ENCODE results near the gene SNRNP40.
"Not testable (repeated sequence)": the region's sequence is repeated elsewhere in the genome, so short reads cannot be mapped to it uniquely, and the experiment has no call there.

Gene SNRNP40

DNA sequence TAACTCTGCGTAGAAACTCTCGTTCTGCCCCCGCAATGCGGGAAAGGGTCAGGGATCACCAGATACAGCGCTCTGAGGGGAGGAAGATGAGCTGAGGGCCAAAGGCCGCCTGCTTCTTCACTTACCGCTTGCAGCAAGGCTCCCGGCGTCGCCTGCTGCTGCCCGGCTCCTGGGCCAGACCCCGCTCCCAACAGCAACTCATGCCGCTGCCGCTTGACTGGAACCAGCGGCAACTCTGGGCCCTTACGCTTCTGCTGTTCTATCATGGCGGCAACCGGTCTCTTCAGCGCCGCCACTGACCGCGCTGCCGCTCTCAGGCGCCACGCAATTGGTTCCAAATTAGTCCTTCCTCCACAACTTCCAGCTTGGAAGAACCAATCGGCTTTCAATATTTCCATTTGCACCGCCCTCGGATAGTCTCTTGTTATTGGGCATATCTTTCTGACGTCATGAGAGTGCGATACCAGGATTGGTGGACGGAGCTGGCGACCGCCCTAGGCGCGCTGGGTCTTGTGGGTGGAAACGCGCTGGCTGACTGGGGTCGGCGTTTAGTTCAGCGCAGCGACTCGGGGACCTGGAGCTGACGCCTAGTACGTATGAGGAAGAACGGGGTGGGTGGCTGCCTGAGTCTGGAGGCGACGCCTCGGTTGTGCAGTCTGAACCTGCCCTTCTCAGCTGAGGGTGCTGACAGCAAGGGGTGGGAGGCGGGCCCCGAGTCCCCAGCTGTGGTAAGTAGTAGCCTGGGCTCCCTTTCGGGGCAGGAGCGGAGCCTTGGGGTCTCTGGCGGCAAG lies at the start of gene SNRNP40, which contains the start of gene ZCCHC17:
Gene SNRNP40, minus strand, starts transcription at position 303 of the 791 bp plus-strand sequence. Its CDS starts 37 bp downstream, at position 266.
Gene ZCCHC17, plus strand, starts transcription at position 547 of the 791 bp plus-strand sequence. CDS start 13,067 bp downstream, outside the sequence.
- peak; percentile 92 to 98 (median 96) for DNase-seq

- DNase-seq = no peak
These were observed 49.0 kb upstream of the SNRNP40 start for GRCh38 chr1:31345635-31346034.

GRCh38 chr1:31344503-31344902 lies 47.9 kb upstream of the SNRNP40 start:
- DNase-seq = no peak

DNA sequence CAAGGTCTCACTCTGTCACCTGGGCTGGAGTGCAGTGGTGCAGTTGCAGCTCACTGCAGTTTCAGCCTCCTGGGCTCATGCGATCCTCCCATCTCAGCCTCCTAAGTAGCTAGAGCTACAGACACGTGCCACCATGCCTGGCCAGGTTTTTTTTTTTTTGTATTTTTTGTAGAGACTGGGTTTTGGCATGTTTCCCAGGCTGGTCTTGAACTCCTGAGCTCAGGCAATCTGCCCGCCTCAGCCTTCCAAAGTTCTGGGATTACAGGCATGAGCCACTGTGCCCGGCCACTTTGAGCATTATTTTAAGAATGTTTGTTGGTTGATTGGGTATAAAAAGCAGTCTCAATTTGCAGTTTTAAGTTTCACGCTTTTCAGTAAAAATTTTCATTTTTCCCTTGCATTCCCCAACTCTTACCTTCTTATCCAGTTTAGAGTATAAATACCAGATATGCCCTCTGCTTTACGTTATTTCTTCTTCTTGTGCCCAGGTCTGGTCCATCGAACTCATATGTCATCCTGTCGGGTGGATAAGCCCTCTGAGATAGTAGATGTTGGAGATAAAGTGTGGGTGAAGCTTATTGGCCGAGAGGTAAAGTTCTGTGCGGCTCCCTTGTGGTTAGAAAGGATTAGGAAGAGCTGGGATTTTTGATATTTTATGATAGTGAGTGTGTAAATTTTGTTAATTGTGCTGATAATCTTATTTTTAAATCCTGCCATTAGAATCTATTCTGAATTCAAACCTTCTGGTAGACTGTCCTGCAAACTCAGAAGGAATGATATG lies 40.3 kb upstream of the SNRNP40 start:
- no peak for DNase-seq

DNA sequence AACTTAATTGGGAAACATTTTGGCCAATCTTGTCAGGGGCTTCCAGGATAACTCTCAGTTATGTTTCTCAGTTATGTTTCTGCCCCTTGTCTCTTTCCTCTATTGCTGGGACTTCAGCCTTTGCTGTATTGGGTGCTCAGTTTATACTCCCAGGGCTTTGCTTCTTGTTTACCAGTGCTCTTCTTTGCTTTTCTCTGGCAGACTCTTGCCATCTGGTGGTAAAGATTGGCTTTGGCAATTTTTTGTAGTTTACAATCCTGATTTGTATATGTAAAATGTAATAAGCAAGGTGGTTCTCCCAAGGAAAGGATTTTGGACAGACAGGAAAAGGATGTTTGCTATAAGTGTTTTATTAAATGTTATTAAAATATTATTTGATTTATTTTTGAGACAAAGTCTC lies 38.4 kb upstream of the SNRNP40 start:
- no peak for DNase-seq

DNA sequence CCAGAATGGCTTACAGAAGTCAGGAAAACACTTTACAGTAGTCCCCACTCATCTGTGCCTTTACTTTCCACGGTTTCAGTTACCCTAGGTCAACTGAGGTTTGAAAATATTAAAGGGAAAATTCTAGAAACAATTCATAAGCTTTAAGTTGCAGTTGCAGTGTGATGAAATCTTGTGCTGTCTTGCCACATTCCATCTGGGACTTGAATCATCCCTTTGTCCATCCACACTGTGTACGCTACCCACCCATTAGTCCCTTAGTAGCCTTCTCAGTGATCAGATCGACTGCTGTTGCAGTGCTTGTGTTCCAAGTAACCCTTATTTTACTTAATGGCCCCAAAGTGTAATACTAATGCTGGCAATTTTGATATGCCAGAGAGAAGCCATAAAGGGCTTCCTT lies 30.8 kb upstream of the SNRNP40 start:
- DNase-seq = no peak

GRCh38 chr1:31326461-31326860 lies 29.9 kb upstream of the SNRNP40 start:
- no peak for DNase-seq

DNA sequence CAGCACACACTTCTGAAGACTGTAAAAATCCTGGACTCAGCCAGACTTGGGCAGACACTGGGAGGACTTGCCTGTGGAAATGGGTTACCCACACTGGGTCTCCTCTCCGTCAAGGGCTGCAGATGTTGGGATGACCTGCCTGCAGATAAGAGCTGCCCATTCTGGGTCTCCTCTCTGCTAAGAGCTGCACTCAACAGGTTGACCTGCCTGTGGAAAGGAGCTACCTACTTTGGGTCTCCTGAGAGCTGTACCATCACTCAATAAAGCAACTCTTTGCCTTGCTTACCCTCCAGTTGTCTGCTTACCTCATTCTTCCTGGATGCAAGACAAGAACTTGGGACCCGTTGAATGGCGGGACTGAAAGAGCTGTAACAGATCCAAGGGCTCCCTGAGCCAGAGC lies 28.4 kb upstream of the SNRNP40 start:
- no peak for DNase-seq

DNA sequence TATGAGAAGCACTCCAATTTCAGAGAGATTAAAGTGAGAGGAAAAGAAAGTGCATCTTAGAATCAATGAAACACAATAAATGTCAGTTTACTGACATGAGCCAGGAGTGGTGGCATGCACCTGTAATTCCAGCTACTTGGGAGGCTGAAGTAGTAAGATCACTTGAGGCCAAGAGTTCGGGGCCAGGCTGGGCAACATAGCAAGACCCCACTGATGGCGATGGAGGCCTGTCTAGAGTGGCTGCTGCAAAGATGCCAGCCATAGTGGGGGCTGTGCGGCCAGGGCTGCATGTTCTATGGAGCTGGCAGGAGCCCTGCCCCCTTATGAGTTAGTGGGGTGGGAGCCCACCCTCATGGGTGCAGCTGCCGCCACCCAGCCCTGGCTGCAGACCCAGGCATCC lies 27.5 kb upstream of the SNRNP40 start:
- no peak for DNase-seq

DNA sequence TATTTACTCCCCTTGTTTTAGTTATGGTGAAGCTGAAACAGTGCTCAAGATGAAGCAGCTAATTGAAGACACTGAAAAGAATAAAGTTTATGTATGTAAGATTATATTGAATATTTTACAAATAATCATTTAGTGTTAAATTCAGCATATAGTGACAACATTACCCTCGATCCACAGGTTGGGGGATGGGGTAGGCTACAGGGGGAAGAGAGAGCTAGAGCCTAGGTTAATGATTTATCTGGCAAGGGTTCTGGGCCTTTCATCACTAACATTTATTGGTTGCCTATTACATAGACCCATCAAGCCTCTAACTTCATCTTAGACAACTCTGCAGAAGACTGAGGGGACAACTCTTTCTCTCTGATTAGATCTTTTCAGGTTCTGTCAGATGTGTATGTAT lies 21.6 kb upstream of the SNRNP40 start:
- DNase-seq = no peak

DNA sequence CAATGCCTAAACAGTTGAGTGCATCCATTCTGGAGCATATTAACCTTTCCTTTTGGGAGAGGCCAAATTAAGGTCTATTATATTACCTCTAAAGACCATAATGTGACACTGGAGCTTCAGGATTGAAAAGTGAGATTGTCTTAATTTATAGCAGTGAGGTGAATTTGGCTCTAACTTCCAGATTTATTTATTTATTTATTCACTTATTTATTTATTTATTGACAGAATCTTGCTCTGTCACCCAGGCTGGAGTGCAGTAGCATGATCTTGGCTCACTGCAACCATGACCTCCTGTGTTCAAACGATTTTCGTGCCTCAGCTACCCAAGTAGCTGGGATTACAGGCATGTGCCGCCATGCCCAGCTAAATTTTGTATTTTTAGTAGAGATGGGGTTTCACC lies 19.3 kb upstream of the SNRNP40 start:
- DNase-seq = no peak

DNA sequence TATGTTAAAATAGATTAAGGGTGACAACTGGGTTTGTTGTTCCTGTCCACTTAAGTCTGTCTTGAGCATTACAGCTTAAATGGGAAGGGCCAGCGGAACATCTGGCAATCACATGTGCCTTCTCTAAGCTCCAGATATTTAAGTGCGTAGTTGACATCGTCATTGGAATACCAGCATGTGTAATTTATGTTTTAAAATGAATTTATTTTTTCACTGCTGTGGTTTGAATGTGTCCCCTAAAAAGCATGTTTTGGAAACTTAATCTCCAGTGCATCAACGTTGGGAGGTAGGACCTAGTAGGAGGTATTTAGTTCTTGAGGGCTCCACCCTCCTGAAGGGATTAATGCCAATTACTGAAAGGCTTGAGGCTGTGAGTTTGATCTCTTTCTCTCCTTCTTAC lies 13.6 kb upstream of the SNRNP40 start:
- DNase-seq = no peak

- no peak for DNase-seq
These were observed 11.4 kb upstream of the SNRNP40 start for GRCh38 chr1:31308036-31308435.

GRCh38 chr1:31306278-31306677 lies 9.7 kb upstream of the SNRNP40 start:
- DNase-seq = no peak

DNA sequence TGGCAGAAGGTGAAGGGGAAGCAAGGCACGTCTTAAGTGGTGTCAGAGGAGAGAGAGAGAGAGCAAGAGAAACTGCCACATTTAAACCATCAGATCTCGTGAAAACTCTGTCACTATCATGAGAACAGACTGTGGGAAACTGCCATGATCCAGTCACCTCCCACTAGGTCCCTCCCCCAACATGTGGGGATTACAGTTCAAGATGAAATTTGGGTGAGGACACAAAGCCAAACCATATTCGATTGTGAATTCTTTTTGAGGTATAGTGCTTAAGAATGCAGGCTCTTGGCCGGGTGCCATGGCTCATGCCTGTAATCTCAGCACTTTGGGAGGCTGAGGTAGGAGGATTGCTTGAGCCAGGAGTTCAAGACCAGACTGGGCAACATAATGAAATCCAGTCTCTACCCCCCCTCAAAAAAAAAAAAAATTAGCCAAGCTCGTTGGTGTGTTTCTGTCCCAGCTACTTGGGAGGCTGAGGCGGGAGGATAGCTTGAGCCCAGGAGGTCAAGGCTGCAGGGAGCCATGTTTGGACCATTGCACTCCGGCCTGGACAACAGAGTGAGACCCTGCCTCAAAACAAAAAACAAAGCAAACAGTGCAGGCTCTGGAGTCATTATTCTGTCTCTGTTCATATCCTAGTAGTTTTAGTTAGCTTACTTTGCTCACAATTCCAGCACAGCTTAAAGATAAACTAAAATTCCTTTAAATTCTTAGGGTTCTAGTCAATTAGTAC lies 6.3 kb upstream of the SNRNP40 start:
- DNase-seq = no peak

DNA sequence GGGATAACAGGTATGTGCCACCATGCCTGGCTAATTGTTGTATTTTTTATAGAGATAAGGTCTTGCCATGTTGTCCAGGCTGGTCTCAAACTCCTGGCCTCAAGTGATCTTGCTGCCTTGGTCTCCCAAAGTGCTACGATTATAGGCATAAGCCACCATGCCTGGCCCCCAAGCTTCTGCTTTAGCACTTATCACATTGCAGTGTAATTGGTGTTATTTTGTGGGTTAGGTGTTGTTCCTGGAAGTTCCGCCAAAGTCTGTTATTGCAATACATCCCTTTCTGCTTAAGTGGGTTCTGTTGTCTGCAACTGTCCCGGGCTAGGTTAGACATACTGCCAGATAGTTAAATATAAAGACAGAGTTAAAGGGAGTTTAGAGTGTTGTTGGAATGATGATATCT lies 3.6 kb upstream of the SNRNP40 start:
- no peak for DNase-seq

- no peak for DNase-seq
These were observed 2.8 kb upstream of the SNRNP40 start for GRCh38 chr1:31299365-31299764.

- peak in 1 of 6 experiments; percentile 26 for DNase-seq
These were observed 974 bp upstream of the SNRNP40 start for GRCh38 chr1:31297277-31298247.

DNA sequence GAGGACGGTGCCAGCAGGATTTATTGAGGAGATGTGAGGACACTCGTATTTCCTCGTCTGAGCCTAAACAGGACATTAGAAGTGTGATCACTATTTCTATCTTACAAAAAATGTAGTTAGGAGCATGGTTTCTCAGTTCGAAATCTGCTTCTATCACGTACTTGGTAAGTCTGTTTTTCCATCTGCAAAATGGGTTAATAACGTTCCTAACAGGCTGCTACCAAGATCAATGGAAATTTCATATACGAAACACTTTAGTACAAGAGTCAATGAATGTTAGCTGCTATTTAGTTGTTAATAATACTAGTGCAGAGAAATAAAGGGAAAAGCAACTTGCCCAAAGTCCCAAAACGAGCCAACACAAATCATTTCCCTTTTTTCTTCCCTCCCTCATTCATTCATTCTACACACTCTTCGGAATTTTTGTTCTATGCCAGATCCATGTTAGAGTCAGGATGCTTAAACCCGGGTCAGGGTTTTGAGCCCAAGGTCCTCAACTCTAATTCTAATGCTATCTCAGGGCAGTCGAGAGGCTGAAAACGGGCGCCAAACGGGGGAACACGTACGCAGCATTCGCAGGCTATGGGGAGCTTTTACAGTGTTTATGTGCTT lies 608 bp downstream of the SNRNP40 start:
- no peak for DNase-seq

GRCh38 chr1:31289021-31289420 lies 7.6 kb downstream of the SNRNP40 start:
- DNase-seq = no peak

DNA sequence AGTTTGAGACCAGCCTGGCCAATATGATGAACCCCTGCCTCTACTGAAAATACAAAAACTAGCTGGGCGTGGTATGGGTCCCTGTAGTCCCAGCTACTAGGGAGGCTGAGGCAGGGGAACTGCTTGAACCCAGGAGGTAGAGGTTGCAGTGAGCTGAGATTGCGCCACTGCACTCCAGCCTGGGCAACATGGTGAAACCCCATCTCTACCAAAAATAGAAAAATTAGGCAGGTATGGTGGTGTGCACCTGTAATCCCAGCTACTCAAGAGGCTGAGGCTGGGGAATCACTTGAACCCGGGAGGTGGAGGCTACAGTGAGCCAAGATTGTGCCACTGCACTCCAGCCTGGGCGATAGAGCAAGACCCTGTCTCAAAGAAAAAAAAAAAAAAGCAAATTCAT lies 8.8 kb downstream of the SNRNP40 start:
- not testable (repeated sequence) for DNase-seq

- DNase-seq = not testable (repeated sequence)
These were observed 14.2 kb downstream of the SNRNP40 start for GRCh38 chr1:31282426-31282825.

All from stimulated activated naive CD4-positive, alpha-beta T cell (primary cell).